GM12872 (cell line): ENCODE measurements around the gene PRKG1.

ENCODE experiments used
- CTCF ChIP-seq: IDR thresholded peaks from 3 replicates; pipeline ENCODE4 v1.5.1; 2011; ENCODE audit warnings: low read depth, mild to moderate bottlenecking, low read length, moderate library complexity; ENCODE audit not compliant: insufficient read depth

The PRKG1 gene

DNA sequence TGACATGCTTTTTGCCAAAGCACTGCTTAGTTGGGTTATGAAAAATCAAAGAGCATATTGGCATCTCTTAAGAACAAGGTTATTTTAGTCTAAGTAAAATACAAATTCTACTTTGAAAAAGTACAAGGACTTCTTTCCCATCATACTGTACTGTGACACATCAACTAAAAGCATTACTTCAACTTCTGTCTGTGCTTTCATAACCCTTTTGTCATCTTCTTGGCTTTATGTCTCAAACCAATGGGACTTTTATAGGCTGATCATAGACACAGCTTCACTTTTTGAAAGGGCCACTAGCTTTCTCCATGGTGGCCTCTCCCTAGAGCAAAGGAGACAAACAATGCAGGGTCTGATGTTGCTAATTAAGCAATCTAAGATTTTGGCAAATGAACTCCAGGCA is 814.0 kb downstream of the PRKG1 start:
- TF ChIP-seq CTCF = no peak

DNA sequence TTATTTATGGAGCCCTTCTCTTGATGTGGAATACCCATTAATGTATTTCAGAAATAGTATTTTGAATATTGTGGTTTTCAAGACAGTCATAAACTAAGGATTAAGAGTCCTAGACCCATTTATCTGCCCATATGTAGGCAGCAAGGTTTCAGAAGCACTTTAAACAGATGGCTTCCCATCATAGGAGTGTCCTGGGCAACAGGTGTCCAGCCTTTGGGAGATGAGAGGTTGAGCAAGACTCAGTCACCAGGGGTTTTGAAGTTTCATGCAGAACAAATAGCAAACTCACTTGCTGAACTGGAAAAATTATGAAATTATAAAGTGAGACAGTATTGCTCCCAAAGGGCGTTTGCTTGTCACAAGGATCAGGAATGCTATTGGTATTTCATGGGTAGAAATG is 818.0 kb downstream of the PRKG1 start:
- TF ChIP-seq CTCF = no peak

DNA sequence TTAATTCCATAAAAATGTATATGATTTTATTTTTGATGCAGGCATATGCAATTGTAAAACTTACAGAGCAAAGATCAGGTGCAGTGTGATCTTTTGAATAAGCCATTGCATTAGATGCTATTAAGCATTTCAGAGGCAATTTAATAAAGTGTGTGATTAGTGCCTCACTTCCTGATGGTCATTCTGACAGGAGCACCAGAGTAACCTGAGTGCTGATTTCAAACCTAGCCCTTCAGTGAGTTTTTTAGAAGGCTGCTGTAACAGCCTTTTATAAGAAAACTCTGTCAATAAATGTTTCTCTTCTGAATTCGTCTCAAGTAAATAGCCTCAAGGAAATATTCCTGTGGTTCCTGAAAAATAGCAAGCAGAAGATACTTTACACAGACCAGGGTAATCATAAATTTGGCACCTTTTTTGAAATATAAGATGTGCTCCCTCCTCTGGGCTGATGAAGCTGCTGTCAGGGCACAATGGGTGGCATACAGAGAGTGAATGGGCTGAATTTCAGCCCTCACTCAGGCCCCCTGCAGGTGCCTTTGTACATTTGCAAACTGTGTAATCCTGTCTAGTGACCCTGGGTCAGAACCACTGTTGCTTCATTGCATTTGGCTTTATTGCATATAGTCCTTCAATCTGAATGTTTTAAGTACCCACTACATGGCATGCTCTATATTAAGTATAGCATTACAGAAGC is 818.8 kb downstream of the PRKG1 start:
- peak; percentile 60 for TF ChIP-seq CTCF

DNA sequence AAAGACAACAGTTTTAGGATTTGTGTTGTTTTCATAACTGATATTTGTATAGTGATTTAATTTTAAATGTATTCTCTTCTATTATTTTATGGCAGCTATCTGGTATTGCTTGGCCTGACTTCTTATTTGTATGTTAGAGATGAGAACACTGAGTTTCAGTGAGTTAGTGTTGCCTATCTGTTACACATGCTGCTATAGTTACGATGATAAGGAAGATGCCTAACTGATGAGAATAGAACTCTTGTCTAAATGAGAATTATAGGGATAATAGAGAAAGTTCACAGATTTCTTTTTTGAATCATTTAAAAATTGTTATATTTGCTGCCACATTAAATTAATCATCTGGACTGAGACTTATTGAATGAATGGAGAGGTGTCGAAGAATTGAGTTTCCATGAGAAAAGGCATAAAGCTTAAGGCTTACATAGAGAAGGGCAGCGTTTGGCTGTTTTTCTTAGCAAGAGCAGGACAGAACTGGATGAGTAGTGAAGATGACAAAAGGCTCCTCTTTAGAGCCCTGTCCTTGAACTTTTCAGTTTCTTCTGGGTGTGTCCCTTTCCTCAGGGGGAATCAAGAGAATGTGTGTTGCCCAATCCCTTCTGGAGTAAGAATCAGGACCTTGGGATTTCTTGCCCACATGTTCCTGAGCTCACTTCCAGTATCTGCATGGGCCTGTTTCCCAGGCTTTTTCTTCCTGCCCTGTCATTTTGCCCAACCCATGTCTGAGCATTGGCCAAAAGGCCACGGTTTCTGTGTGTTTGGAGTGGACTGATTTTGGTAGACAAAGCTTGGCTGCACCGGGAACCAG is 820.7 kb downstream of the PRKG1 start:
- no peak for TF ChIP-seq CTCF

- no peak for TF ChIP-seq CTCF
Measured at GRCh38 chr10:51896849-51897248, 822.6 kb downstream of the PRKG1 start.

DNA sequence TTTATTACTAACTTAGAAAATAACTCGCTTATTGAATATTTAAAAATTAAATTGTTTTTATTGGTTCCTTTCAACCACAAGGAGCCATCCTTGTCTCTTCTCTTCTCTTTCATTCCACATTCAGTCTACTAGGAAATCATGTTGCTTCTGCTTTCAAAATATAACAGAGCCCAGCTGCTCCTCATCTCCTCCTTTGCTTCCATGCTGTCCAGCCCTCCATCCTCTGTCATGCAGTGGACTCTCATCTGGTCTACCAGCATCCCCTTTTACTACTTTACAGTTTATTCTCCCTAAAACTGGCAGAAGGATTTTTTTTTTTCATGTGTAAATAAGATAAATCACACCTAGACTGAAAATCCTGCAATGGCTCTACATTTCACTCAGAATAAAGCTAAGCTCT is 823.3 kb downstream of the PRKG1 start:
- no peak for TF ChIP-seq CTCF

DNA sequence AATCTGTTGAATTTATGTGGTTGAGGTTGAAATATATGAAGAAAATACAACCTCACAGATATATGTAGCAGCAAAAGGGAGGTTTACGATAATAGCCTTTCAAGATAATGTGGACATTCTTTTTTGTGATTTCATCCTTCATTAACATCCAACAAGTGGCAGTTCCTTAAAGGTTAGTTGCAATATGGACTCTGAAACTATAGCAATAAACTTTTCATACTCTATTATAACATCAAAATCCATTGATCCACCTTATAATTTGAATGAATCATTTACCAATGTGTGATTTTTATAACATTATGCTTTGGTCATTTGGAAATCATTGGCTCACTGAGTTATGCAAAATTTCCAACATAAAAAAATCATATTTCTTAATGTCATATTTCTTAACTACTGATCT is 825.9 kb downstream of the PRKG1 start:
- no peak for TF ChIP-seq CTCF
